Testis (tissue), 2 donors: ENCODE data around the gene HOXB1.

Experiments
- POLR2A ChIP-seq: fragments of 450-650 bp; IDR thresholded peaks from one replicate; pipeline ENCODE4 v1.6.1; 2017; ENCODE audit warnings: antibody characterized with exemption, mild to moderate bottlenecking, moderate library complexity
- TF ChIP-seq, protein P1 (sequence below), 3 experiments: fragments of 450-650 bp in 2 of 3; fragments of 200-600 bp in 1 of 3; sonication (generic) in 1 of 3; IDR thresholded peaks; one replicate each; pipeline ENCODE4 v1.5.1; 2016 to 2019; ENCODE audit warnings: antibody characterized with exemption in 3 of 3, mild to moderate bottlenecking in 2 of 3, moderate library complexity in 1 of 3

DNA sequence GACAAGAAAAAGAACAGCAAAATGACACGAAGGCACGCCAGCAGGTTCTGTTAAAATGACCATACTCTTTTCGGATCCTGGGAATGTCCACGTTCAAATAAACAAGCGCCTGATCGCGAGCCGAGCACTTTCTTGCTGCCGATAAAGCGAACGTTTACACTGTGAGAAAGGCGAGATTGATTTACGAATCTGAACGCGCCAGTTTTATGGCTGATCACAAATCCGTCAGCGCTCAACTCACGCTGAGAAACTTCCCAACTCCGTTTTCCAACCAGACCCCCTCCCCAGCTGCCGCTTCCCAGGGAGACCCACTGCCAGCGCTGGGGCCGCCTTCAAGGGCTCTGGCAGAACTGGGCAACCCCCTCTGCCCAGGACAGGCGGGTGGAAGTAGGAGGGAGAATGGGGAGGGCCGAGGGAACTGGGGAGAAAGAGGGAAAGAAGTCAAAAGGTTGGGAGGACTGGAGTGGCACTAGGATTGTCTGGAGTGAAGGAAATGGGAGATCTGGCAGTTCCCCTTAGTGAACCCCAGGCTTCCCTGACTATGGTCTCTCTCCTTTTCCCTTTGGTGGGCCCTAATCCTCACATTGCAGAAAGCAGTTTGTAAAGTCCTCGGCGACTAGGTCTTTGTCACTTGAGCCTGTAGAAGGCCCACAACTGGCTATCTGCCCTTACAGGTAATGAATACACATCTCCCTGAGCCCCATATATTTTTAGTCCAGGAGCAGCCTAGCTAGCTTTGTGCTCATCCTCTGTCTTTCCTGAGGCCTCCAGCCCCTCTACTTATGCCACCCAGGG is 40.4 kb upstream of the HOXB1 start:
- TF ChIP-seq, protein P1, sequence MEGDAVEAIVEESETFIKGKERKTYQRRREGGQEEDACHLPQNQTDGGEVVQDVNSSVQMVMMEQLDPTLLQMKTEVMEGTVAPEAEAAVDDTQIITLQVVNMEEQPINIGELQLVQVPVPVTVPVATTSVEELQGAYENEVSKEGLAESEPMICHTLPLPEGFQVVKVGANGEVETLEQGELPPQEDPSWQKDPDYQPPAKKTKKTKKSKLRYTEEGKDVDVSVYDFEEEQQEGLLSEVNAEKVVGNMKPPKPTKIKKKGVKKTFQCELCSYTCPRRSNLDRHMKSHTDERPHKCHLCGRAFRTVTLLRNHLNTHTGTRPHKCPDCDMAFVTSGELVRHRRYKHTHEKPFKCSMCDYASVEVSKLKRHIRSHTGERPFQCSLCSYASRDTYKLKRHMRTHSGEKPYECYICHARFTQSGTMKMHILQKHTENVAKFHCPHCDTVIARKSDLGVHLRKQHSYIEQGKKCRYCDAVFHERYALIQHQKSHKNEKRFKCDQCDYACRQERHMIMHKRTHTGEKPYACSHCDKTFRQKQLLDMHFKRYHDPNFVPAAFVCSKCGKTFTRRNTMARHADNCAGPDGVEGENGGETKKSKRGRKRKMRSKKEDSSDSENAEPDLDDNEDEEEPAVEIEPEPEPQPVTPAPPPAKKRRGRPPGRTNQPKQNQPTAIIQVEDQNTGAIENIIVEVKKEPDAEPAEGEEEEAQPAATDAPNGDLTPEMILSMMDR (IDR thresholded peaks at IDR 0.05), result no peak
- TF ChIP-seq POLR2A, result no peak
